Measurements from ENCODE around the gene GNAS-AS1. TPM values are rescaled to one million over a fixed set of nuclear protein-coding genes. Genes with fewer than 3 reads are reported as not detected.

Gene GNAS-AS1
- total RNA-seq, 1 donor from 2014 or later = 1.6 TPM

DNA sequence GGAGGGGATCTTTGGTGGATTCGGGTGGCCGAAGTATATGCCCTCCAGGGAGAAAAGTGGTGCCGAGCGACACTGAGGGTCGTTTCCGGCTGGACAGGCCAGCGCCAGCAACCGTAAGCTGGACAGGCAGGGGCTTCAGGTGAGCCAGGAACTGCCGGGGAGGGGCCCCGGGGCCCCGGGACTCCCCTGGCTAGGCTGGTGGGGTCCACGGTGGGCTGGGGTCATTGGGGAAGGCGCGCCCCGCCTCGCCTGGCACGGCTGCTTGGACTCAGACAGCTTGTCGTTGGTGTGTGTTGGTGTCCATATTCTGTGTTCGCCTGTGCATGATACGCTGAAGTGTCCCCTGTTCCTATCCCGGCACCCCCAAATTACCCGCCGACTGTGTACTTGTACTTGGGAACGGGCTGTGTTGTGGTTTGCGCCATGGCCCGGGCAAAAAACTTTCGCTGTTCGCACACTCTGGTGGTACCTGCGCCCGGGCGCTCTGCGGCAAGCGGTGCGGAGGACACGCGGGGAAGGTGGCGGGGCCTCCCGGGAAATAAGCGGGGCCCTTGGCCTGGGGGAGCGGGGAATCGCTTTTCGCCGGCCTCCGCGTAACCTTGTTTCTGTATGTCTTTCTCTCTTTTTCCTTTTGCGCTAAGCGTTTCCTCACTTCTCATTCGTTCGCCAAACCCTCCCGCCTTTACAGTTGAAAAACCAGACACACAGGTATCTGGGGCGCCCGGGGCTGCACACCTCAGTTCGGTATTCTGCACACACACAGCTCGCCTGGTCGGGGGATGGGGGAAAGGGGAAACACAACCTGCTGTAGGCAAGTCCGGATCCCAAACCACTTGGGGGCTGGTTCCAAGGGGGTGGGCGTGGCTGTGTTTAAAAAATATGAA, 5.0 kb upstream of the GNAS-AS1 start:
- DNase-seq (ENCODE audit: low spot score) = no peak

DNA sequence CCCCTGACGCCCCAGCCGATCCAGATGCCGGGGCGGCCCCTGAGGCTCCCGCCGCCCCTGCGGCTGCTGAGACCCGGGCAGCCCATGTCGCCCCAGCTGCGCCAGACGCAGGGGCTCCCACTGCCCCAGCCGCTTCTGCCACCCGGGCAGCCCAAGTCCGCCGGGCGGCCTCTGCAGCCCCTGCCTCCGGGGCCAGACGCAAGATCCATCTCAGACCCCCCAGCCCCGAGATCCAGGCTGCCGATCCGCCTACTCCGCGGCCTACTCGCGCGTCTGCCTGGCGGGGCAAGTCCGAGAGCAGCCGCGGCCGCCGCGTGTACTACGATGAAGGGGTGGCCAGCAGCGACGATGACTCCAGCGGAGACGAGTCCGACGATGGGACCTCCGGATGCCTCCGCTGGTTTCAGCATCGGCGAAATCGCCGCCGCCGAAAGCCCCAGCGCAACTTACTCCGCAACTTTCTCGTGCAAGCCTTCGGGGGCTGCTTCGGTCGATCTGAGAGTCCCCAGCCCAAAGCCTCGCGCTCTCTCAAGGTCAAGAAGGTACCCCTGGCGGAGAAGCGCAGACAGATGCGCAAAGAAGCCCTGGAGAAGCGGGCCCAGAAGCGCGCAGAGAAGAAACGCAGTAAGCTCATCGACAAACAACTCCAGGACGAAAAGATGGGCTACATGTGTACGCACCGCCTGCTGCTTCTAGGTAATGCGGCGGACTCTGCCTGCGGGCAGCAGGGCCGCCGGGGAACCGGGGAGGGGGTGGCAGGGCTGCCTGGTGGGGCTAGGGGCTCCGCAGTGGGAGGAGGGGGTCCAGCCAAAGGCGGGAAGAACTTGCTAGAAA, 4.2 kb upstream of the GNAS-AS1 start:
- no peak for DNase-seq (ENCODE audit: low spot score)

DNA sequence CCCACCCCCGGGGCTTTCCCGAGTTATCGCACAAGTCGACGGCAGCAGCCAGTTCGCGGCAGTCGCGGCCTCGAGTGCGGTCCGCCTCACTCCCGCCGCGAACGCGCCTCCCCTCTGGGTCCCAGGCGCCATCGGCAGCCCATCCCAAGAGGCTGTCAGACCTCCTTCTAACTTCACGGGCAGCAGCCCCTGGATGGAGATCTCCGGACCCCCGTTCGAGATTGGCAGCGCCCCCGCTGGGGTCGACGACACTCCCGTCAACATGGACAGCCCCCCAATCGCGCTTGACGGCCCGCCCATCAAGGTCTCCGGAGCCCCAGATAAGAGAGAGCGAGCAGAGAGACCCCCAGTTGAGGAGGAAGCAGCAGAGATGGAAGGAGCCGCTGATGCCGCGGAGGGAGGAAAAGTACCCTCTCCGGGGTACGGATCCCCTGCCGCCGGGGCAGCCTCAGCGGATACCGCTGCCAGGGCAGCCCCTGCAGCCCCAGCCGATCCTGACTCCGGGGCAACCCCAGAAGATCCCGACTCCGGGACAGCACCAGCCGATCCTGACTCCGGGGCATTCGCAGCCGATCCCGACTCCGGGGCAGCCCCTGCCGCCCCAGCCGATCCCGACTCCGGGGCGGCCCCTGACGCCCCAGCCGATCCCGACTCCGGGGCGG, 3.4 kb upstream of the GNAS-AS1 start:
- no peak for DNase-seq (ENCODE audit: low spot score)

DNA sequence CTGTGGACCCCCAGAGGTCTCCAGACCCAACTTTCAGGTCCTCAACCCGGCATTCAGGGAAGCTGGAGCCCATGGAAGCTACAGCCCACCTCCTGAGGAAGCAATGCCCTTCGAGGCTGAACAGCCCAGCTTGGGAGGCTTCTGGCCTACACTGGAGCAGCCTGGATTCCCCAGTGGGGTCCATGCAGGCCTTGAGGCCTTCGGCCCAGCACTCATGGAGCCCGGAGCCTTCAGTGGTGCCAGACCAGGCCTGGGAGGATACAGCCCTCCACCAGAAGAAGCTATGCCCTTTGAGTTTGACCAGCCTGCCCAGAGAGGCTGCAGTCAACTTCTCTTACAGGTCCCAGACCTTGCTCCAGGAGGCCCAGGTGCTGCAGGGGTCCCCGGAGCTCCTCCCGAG, 2.8 kb upstream of the GNAS-AS1 start:
- no peak for DNase-seq (ENCODE audit: low spot score)

DNA sequence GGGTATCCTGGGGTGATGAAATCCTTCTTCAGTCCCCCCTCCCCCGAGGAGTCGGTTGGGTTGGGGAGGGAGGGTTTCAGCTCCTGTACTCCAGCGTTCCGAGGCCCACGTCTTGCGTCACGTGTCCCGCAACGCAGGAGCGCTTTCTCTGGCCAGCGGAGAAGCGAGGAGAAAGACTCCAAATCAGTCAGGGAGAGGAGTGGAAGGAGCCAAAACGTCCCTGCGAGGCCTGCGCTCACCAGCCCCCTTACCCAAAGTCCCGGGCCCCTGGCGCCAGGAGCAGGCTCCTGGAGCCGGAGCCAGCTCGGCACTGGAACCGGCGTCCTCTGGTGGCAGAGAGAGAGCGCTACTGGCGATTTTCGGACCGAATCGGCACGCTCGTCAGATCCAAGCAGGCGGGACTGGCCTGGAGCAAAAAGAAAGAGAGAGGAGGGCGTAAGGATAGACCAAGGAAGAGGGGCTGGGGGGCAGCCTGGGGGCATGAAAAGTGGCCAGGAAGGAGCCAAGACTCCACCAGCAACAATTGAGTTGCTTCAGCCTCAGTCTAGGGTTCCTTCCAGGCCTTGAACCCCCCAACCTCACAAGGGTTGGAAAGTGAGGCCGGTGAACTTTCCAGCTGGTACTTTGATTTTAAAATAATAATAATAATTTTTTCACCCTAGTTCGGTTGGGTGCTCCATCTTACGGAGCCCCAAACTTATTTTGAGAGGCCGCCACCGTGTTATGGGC, 2.0 kb upstream of the GNAS-AS1 start, which contains the start of gene GNAS:
Gene GNAS, plus strand, starts transcription at position 174 of the 729 bp plus-strand sequence.
- DNase-seq (ENCODE audit: low spot score) = peak; percentile 58

DNA sequence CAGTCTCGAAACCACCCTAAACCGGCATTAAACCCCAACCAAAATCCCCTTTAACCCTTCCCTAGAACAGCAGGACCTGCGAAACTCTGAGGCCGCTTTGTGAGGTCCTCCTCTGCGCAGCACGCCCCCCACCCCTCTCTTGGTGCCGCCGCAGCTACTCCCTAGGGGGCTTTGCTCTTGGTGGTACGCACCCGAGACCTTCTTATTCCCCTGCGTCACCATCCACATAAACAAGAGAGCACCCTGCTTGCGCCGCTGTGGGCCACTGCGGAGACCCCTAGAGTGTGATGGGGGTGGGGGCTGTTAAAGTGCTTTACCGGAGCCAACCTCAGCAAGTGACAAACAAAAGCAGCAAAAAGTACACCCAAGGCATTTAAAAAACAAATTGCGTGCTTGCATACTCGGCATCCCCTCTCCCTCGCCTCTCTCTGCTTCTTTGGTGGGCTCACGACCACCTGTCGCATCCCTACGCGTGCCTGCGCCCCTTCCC, 1.3 kb upstream of the GNAS-AS1 start:
- DNase-seq (ENCODE audit: low spot score) = no peak

DNA sequence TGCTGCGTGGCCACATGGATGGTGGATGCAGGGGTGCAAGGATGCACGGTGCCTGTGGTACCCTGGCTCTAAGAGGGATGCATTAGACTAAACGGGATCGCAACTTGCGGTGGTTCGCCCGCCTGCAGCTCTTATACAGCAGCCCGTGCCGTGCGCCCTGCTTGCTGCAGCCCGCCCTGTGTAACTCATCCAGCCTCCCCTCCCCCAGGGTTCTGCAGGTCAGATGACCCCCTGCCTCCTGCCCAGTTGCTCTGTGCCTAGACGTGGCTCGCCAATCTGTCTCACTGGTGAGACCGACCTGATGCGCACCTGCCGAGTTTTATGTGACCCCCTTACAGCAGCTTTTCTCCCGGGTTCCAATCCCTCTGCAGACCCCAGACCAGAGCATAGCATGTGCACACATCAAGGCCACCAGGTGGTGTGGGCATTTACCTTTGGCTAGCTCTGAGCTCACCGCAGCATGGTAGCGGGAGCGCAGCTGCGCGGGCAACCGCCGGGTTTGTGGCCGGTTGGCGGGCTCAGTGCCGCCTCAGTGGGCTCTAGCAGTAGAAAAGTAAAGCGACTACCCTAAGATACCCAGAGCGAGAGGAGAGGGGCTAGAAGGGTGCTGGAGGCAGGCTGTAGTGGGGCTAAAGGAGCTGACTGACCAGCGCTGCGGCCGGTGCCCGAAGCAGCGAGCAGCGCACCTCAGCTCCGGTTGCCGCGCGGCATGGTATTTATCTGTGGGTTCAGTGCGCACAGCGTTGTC, 693 bp upstream of the GNAS-AS1 start:
- no peak for DNase-seq (ENCODE audit: low spot score)

DNA sequence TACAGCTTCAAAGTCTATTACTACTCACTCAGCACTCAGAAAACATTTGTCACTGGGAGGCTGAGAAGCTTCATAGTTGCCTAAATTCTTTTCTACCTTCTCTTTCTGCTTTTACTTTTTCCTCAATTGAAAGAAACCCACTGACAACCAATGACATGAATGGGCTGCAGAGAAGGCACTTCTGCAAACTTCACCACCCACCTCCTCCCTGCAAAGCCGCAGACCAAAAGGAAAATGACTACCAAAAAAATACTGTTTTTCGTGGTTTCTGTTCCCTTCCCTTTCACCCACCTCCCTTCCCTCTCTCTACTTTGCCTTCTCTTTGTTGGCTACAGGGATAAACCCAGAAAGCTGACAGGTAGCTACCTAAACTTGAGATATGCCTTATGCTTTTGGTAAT, 3.2 kb downstream of the GNAS-AS1 start:
- DNase-seq (ENCODE audit: low spot score) = no peak

DNA sequence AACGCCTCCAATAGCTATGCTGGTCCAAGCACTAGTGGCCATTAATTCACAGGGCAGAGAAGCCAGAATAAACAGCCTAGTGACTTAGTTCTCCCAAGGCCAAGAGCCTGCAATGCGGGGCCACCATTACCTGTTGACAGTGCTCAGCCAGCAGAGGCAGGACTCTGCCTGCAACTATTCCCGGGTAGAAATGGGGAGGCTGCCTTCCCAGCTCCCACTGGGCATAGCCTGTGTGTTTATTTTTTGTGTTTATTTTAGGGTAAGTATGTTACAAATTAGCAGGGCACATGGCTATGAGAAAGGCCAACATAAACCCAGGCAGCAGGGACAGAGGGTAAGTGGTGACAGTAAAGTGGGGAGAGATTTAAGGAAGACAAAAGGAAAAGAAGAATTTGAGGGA, 5.0 kb downstream of the GNAS-AS1 start:
- no peak for DNase-seq (ENCODE audit: low spot score)

DNA sequence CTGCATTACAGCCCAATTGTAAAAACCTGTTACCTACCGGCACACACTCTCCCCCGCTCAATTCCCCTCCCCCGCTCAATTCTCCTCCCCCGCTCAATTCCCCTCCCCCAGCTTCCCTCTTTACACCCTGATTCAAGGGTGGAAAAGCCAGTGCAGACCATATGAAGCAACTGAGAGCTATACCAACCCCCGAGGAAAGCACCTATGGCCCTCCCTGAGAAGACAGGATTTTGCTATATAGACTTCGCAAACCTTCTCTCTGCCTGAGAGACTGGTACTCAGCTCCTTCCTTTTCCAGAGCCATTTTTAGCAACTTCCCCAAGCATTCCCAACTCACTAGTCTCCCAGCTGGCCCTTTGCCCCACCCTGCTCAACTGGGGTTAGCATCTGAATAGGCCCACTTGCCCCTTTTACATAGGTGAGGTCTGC, 7.6 kb downstream of the GNAS-AS1 start:
- DNase-seq (ENCODE audit: low spot score) = no peak

DNA sequence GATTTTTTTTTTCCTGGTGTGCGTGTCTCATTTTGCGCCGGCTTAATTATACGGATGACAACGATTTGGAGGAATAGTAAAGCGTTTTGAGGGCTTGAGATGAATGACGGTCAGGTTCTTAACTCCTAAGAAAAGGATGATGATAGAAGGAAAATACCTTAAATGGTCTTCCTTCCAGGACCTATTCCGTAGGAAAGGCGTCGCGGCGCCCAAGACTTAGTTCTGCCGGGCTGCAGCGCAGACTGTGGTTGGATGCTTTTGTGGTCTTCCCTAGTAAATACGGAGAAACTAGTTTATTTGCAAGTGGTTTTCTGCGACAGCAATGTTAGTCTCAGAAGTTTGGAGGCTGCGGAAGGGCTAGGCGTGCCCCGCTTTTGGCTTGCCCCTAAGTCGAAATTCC, 8.4 kb downstream of the GNAS-AS1 start:
- DNase-seq (ENCODE audit: low spot score) = no peak

DNA sequence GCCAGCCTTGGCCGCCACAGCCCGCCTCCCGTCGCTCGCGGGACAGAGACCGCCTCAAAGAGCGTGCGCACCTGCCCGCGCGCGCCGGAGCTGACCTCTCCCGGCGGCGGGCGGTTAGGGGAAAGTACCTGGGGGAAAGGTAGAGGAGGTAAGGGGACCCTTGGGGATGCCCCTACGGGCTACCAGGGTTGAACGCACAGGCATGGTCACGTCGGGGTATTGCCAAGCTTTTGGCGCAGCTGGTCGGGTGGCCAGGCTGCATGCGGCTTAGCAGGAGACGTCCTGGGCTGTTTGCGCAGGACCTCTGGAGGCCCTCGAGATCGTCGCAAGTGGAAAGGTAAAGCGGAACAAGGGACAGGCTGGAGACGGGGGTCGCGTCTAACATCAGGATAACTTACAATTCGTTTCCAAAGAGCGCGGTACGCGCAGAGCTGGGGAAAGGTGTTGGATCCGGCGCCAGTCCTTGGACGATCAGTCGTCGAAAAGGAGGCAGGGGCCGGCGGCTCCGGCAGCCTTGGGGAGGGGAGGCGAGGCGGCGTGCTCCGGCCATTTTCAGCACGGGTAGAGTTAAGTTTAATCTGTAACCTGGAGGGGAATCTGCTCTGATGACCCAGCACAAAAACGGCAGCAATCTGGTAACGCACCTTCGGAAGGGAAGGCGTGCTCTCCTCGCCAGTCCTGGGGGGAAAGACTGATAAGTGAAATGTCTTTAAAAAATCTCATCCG, 9.0 kb downstream of the GNAS-AS1 start:
- DNase-seq (ENCODE audit: low spot score) = no peak

DNA sequence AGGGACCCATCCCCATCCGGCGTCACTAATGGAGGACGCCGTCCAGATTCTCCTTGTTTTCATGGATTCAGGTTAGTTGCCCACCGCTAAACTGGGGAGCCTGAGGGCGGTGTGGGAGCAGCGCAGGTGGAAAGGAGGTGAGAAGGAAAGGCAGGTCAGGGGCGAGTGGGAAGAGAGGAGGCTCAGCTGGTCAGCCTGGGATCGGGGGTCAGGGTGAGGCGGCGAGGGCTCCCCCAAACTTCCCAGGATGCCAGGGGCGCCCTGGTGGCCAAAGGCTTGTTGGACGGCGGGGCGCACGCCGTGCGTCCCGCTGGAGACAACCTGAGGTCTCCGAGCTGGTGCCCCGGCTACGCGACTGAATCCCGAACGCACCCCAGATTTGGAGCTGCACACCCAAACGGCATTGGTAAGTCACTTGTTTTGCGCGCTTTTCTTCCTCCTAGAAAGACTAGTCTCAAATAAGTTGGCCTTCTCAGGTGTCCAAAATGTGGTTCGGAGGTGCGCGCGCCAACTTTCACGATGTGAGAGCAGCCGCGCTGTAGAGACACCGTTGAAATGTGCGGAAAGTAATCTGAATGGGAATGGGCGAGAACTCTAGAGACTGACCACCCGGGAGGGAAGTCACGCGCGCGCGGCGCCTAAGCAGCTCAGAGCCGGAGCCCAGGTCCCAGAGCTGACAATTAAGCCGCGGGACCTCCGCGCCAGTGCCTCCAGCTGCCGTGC, 9.7 kb downstream of the GNAS-AS1 start:
- DNase-seq (ENCODE audit: low spot score) = no peak

DNA sequence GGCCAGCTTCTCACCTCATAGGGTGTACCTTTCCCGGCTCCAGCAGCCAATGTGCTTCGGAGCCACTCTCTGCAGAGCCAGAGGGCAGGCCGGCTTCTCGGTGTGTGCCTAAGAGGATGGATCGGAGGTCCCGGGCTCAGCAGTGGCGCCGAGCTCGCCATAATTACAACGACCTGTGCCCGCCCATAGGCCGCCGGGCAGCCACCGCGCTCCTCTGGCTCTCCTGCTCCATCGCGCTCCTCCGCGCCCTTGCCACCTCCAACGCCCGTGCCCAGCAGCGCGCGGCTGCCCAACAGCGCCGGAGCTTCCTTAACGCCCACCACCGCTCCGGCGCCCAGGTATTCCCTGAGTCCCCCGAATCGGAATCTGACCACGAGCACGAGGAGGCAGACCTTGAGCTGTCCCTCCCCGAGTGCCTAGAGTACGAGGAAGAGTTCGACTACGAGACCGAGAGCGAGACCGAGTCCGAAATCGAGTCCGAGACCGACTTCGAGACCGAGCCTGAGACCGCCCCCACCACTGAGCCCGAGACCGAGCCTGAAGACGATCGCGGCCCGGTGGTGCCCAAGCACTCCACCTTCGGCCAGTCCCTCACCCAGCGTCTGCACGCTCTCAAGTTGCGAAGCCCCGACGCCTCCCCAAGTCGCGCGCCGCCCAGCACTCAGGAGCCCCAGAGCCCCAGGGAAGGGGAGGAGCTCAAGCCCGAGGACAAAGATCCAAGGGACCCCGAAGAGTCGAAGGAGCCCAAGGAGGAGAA, 10.5 kb downstream of the GNAS-AS1 start:
- DNase-seq (ENCODE audit: low spot score) = no peak

DNA sequence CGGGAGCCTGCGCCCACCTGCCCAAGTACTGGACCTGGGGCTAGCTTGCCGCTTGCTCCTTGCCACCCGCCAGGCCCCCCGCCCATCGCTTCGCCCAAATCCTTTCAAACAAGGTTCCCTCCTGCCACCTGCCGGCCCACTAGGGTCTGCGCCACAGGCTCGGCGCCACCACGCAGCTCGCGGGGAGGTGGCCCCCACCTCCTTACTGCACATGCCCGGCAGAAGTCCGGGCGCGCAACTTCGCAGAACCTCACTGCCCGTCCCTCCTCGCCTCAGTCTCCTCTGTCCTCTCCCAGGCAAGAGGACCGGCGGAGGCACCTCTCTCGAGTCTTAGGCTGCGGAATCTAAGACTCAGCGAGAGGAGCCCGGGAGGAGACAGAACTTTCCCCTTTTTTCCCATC, 11.2 kb downstream of the GNAS-AS1 start:
- no peak for DNase-seq (ENCODE audit: low spot score)

DNA sequence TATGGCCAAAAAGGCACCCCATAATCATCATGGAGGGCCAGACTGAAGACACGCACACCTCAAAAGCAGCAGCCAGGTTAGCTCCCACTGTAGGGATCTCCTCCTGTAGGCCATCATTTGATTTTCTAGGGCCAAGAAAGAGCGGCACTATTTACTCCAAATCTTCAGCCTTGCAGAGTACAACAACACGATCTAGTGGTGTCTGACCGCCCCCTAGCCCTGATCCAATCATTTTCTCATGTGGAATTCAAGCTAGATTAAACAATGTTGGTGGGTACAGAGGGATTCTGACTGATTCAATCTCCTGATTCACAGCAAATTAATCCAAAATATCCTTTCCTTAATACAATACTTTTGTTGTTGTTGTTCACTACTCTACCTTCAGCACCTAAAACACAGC, 12.5 kb downstream of the GNAS-AS1 start:
- DNase-seq (ENCODE audit: low spot score) = no peak

DNA sequence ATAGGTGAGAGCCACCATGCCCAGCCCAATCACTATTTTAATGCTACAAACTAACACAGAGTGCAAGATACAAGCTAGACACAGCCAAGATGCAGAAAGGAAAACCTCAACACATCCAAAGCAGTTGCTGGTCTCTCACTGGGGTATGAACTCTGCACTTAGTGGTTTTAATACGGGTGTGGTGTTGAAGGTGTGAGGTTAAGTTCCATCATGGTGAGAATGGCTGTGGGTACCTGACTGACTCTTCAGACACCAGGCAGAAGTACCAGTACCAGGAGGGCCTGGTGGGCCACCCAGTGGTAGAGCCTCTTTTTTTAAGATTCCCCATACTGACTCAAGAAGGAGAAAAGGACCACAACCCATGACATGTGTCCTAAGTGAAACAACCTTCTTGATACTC, 13.0 kb downstream of the GNAS-AS1 start:
- no peak for DNase-seq (ENCODE audit: low spot score)

DNA sequence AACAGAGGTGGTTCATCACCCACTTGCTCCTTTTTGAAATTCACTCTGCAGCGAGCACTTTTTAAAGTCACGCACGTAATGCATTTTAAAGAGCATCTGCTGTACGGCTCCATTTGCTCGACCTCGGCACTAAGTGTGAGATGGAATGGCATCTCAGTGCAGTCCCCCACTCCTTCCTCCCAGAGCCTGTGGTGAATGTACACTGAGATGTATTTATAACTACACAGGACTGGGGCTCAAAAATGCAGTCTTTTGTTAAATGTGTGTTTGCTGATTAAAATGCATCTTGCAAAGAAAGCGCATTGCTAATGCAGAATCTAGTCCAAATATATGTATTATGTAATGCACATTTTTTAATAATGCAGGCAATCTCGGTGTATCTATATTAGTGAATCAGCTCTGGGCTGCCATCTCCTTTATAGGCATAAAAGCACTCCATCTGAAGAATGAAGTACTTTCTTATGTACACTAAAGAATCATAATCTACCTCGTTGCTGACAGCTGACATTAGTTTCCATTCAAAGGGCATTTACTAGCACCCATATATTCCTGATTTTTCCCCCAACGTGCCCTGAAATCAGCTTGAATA, 14.0 kb downstream of the GNAS-AS1 start:
- DNase-seq (ENCODE audit: low spot score) = no peak
